Trophoblast cell (in vitro differentiated cells and primary cell): ENCODE measurements around the gene SLC35E2B.
"Not testable (repeated sequence)": the region's sequence is repeated elsewhere in the genome, so short reads cannot be mapped to it uniquely, and the experiment has no call there.

Experiments
- DNase-seq, 2 donors: peaks; one replicate each; pipeline ENCODE4 v3.0.0-alpha.2; 2016
- H2AFZ ChIP-seq: 2 replicates; pipeline ENCODE4 v1.6.1; 2013; ENCODE audit warnings: low read length, moderate library complexity, mild to moderate bottlenecking; ENCODE audit not compliant: insufficient read depth, poor library complexity
- H2AK5ac ChIP-seq: 2 replicates; pipeline ENCODE4 v1.6.1; 2013; ENCODE audit warnings: mild to moderate bottlenecking, low read length
- H2BK120ac ChIP-seq: 2 replicates; pipeline ENCODE4 v1.6.1; 2013; ENCODE audit warnings: low read length, mild to moderate bottlenecking, moderate library complexity; ENCODE audit not compliant: insufficient read depth, poor library complexity
- H2BK12ac ChIP-seq: 2 replicates; pipeline ENCODE4 v1.6.1; 2013; ENCODE audit warnings: mild to moderate bottlenecking, low read length, moderate library complexity
- H2BK5ac ChIP-seq: 2 replicates; pipeline ENCODE4 v1.6.1; 2013; ENCODE audit warnings: low read length, low read depth, moderate library complexity, mild to moderate bottlenecking; ENCODE audit not compliant: poor library complexity
- H3K14ac ChIP-seq: 2 replicates; pipeline ENCODE4 v1.6.1; 2013; ENCODE audit warnings: mild to moderate bottlenecking, low read length
- H3K18ac ChIP-seq: 2 replicates; pipeline ENCODE4 v1.6.1; 2013; ENCODE audit warnings: mild to moderate bottlenecking, low read length
- H3K23ac ChIP-seq: 2 replicates; pipeline ENCODE4 v1.6.1; 2013; ENCODE audit warnings: low read length
- H3K27ac ChIP-seq: 2 replicates; pipeline ENCODE4 v1.5.1; 2013; ENCODE audit warnings: low read depth, mild to moderate bottlenecking, inconsistent platforms, low read length, moderate library complexity
- H3K27me3 ChIP-seq: 2 replicates; pipeline ENCODE4 v1.6.1; 2013; ENCODE audit warnings: inconsistent platforms, mild to moderate bottlenecking, low read length, moderate library complexity; ENCODE audit not compliant: insufficient read depth
- H3K36me3 ChIP-seq, 2 experiments: 1 replicate in 1 of 2; 2 replicates in 1 of 2; pipeline ENCODE4 v1.6.1; 2013; ENCODE audit warnings: low read length in 2 of 2, mild to moderate bottlenecking in 2 of 2, moderate library complexity in 1 of 2; ENCODE audit not compliant: insufficient read depth in 2 of 2, control insufficient read depth in 1 of 2
- H3K4ac ChIP-seq: 2 replicates; pipeline ENCODE4 v1.6.1; 2013; ENCODE audit warnings: low read depth, mild to moderate bottlenecking, low read length, moderate library complexity
- H3K4me1 ChIP-seq, 2 experiments: 1 replicate in 1 of 2; 2 replicates in 1 of 2; pipeline ENCODE4 v1.6.1; 2013; ENCODE audit warnings: low read length in 2 of 2, mild to moderate bottlenecking in 2 of 2, moderate library complexity in 1 of 2; ENCODE audit not compliant: insufficient read depth in 2 of 2, control insufficient read depth in 1 of 2
- H3K4me2 ChIP-seq: 2 replicates; pipeline ENCODE4 v1.6.1; 2013; ENCODE audit warnings: inconsistent platforms, mild to moderate bottlenecking, low read length, moderate library complexity
- H3K4me3 ChIP-seq: 2 replicates; pipeline ENCODE4 v1.5.1; 2013; ENCODE audit warnings: mild to moderate bottlenecking, low read depth, low read length, inconsistent platforms
- H3K79me1 ChIP-seq: one replicate; pipeline ENCODE4 v1.6.1; 2013; ENCODE audit warnings: low read length
- H3K79me2 ChIP-seq: 2 replicates; pipeline ENCODE4 v1.6.1; 2013; ENCODE audit warnings: low read length, mild to moderate bottlenecking; ENCODE audit not compliant: control insufficient read depth, insufficient read depth, poor library complexity
- H3K9ac ChIP-seq: 2 replicates; pipeline ENCODE4 v1.6.1; 2013; ENCODE audit warnings: mild to moderate bottlenecking, low read length
- H3K9me3 ChIP-seq: 2 replicates; pipeline ENCODE4 v1.6.1; 2013; ENCODE audit warnings: low read depth, mild to moderate bottlenecking, control low read depth, inconsistent platforms, low read length; ENCODE audit not compliant: insufficient read depth
- H4K12ac ChIP-seq: 2 replicates; pipeline ENCODE4 v1.6.1; 2013; ENCODE audit warnings: low read depth, mild to moderate bottlenecking, low read length, moderate library complexity
- H4K8ac ChIP-seq: 2 replicates; pipeline ENCODE4 v1.6.1; 2013; ENCODE audit warnings: low read depth, mild to moderate bottlenecking, low read length, moderate library complexity
- H4K91ac ChIP-seq: one replicate; pipeline ENCODE4 v1.6.1; 2013; ENCODE audit warnings: low read depth, mild to moderate bottlenecking, low read length, moderate library complexity
- WGBS: extraction: QIAGEN DNeasy Blood & Tissue Kit; methylation state at CpG from one replicate; pipeline ENCODE4 v1.1.7; 2013; ENCODE audit warnings: missing lambda C conversion rate; ENCODE audit not compliant: insufficient read length, insufficient coverage; ENCODE audit errors: extremely low coverage; 5-methylcytosine and 5-hydroxymethylcytosine counted together

SLC35E2B gene

GRCh38 chr1:1664941-1665814 is 27.4 kb downstream of the SLC35E2B start:
- Histone ChIP-seq H2AFZ (no peak overlapping the region), H3K23ac (no peak overlapping the region), H3K18ac (no peak overlapping the region), H4K8ac (no peak overlapping the region), H3K9me3 (peaks cover 4% of the 10 kb centered on the region), H3K27me3 (no peaks in the 10 kb centered on the region), H2BK12ac (no peak overlapping the region), H4K91ac (no peak overlapping the region), H2BK5ac (no peak overlapping the region), H3K4me3 (no peak overlapping the region), H2AK5ac (no peak overlapping the region), H4K12ac (no peak overlapping the region), H3K79me1 (no peaks in the 10 kb centered on the region), H3K4ac (no peak overlapping the region), H3K9ac (no peak overlapping the region), H3K36me3 (peaks cover 36 to 37% of the 10 kb centered on the region in 2 experiments), H2BK120ac (no peak overlapping the region), H3K4me2 (no peak overlapping the region), H3K4me1 (no peaks in the 10 kb centered on the region), H3K14ac (no peak overlapping the region), H3K79me2 (no peaks in the 10 kb centered on the region), H3K27ac (no peak overlapping the region)
- no peak for DNase-seq
- no CpG with 5 or more reads among the region's 27 CpGs for WGBS

GRCh38 chr1:1664318-1664717 is 28.3 kb downstream of the SLC35E2B start:
- H2AFZ ChIP-seq, H3K4me3 ChIP-seq, H2BK120ac ChIP-seq, DNase-seq, H2BK5ac ChIP-seq, H3K27me3 ChIP-seq, H3K79me2 ChIP-seq, H3K9me3 ChIP-seq, H3K23ac ChIP-seq, H3K4me2 ChIP-seq, H2AK5ac ChIP-seq, H4K91ac ChIP-seq, H2BK12ac ChIP-seq, H4K12ac ChIP-seq, H4K8ac ChIP-seq, H3K27ac ChIP-seq, H3K14ac ChIP-seq, H3K79me1 ChIP-seq, H3K18ac ChIP-seq, H3K9ac ChIP-seq, H3K4me1 ChIP-seq, H3K4ac ChIP-seq: not testable (repeated sequence)
- peaks cover 28 to 30% of the 10 kb centered on the region in 2 experiments for H3K36me3 ChIP-seq
- no CpG with 5 or more reads among the region's 11 CpGs for WGBS

- not testable (repeated sequence) for H3K9me3 ChIP-seq, H3K4me3 ChIP-seq, H3K27ac ChIP-seq, H3K18ac ChIP-seq, H3K4me1 ChIP-seq, H3K27me3 ChIP-seq, H2BK5ac ChIP-seq, H2BK120ac ChIP-seq, H2BK12ac ChIP-seq, H3K4me2 ChIP-seq, H2AFZ ChIP-seq, H4K12ac ChIP-seq, H2AK5ac ChIP-seq, H3K14ac ChIP-seq, H4K8ac ChIP-seq, H3K23ac ChIP-seq, H4K91ac ChIP-seq, H3K79me1 ChIP-seq, DNase-seq, H3K4ac ChIP-seq, H3K9ac ChIP-seq, H3K79me2 ChIP-seq
- H3K36me3 ChIP-seq, result peaks cover 22 to 25% of the 10 kb centered on the region in 2 experiments
- WGBS, result no CpG with 5 or more reads among the region's 15 CpGs
Observed at GRCh38 chr1:1662830-1663560, 29.6 kb downstream of the SLC35E2B start.

- not testable (repeated sequence) for H4K8ac ChIP-seq, H3K9ac ChIP-seq, H2BK120ac ChIP-seq, H2AK5ac ChIP-seq, H2BK5ac ChIP-seq, H3K23ac ChIP-seq, H4K91ac ChIP-seq, H2AFZ ChIP-seq, H3K9me3 ChIP-seq, H3K4me1 ChIP-seq, H3K79me1 ChIP-seq, H3K4me2 ChIP-seq, H4K12ac ChIP-seq, H3K14ac ChIP-seq, H3K4ac ChIP-seq, DNase-seq, H3K4me3 ChIP-seq, H2BK12ac ChIP-seq, H3K27ac ChIP-seq, H3K79me2 ChIP-seq, H3K18ac ChIP-seq, H3K27me3 ChIP-seq
- peaks cover 22 to 25% of the 10 kb centered on the region in 2 experiments for H3K36me3 ChIP-seq
- WGBS, result no CpG with 5 or more reads among the region's 9 CpGs
Observed at GRCh38 chr1:1662392-1662791, 30.2 kb downstream of the SLC35E2B start.
